Posterior cingulate gyrus (tissue), 11 donors: ENCODE measurements around the gene PRSS33.

Experiments
- DNase-seq, 10 donors: peaks; one replicate each; pipeline versions ENCODE4 v3.0.0 to v3.0.0-alpha.2; 2020 to 2021; ENCODE audit warnings: mixed read lengths in 3 of 10
- intact Hi-C: fragments of 100-400 bp; cut with DNase I; formaldehyde crosslinking; loops from one replicate; pipeline ENCODE4 v1.15.1; 2023

The PRSS33 gene

GRCh38 chr16:2803545-2804195, 16.3 kb upstream of the PRSS33 start:
- DNase-seq, result no peak
- intact Hi-C loops, result no loop called here

DNA sequence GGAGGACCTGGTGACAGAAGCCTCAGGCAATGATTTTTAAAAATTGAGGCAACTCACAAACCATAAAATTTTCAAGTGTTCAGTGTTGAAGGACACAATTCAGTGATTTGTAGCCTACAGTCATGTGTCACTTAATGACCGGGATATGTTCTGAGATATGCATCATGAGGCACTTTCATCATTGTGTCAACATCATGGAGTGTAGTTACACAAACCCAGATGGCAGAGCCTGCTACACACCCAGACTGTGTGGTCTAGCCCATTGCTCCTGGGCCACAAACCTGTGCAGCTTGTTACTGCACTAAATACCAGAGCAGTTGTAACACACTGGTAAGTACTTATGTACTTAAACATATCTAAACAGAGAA, 12.5 kb upstream of the PRSS33 start:
- DNase-seq, result peak in 1 of 10 donors; percentile 21
- intact Hi-C loops, result no loop called here

- DNase-seq, result peak in 2 of 10 donors; percentile 44 to 55
- intact Hi-C loops, result no loop called here
Measured at GRCh38 chr16:2799205-2799858, 12.0 kb upstream of the PRSS33 start.

GRCh38 chr16:2798723-2799204, 11.4 kb upstream of the PRSS33 start:
- DNase-seq, result peak in 1 of 10 donors; percentile 51
- intact Hi-C loops, result no loop called here

GRCh38 chr16:2795395-2796143, 8.2 kb upstream of the PRSS33 start:
- intact Hi-C loops, result no loop called here
- DNase-seq, result peak in 1 of 10 donors; percentile 6

DNA sequence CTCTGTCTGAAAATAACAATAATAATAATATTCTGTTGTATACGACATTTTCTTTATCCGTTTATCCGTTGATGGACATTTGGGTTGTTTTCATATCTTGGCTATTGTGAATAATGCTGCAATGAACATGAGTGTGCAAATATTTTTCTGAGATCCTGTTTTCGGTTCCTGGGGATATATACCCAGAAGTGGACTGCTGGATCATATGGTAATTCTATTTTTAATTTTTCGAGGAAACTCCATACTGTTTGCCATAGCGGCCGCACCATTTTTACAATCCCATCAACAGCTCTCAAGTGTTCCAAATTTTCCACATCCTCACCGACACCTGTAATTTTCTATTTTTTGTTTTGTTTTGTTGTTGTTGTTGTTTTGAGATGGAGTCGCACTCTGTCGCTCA, 5.6 kb upstream of the PRSS33 start:
- intact Hi-C loops, result no loop called here
- peak in 1 of 10 donors; percentile 5 for DNase-seq

GRCh38 chr16:2791174-2791573, 3.8 kb upstream of the PRSS33 start:
- DNase-seq, result peak in 2 of 10 donors; percentile 20 to 50

DNA sequence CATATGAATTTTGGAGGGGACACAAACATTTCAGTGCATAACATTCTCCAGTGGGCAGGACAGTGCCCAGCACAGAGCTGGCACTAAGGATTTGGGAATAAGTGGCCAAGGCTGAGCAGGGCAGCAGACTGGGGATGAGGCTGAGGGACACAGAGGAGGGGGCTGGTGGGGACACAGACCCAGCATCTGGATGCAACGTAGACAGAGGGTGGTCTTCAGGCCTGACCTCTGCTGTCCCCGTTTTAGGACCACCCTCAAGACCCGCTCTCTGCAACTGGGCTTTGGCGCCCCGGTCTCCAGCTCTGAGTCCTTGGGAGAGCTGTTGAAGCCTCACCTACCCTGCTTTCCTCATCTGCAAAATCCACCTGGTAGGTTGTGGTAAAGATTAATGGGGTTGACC, 3.3 kb upstream of the PRSS33 start:
- intact Hi-C loops, result no loop called here
- DNase-seq, result peak in 2 of 10 donors; percentile 18 to 49

More at GRCh38 chr16:2791174-2791573, 3.8 kb upstream of the PRSS33 start:
- intact Hi-C loops, result no loop called here

DNA sequence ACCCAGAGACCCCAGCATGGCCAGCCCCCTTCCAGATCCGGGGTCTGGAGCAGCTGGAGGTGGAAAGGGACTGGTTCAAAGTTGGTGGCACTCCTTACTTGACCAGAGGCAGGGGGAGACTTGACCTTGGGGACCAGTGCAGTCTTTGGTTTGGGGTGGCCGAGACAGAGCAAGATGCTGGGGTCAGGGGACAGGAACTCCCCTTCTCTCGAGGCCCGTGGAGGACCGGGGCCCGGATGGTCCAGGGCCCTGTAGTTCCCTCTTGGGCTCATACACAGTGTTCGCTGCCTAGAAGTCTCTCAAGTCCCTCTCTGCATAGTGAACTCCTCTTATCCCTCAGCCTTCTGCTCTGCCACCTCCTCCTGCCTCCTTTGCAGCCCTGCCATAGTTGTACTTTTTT, 601 bp upstream of the PRSS33 start:
- DNase-seq, result peak in 2 of 10 donors; percentile 6 to 61
- intact Hi-C loops, result no loop called here

DNA sequence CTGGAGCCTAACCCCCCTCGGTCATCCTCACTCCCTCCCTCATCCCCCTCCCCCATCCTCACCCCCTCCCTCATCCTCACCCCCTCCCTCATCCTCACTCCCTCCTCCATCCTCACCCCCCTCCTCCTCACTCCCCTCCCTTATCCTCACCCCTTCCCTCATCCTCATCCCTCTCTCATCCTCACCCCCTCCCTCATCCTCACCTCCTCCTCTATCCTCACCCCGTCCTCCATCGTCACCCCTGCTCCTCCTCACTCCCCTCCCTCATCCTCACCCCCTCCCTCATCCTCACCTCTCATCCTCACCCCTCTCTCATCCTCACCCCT, 571 bp downstream of the PRSS33 start:
- no peak for DNase-seq
- intact Hi-C loops, result no loop called here

GRCh38 chr16:2786061-2786825, 1.1 kb downstream of the PRSS33 start:
- DNase-seq, result peak in 2 of 10 donors; percentile 4 to 45
- intact Hi-C loops, result no loop called here

DNA sequence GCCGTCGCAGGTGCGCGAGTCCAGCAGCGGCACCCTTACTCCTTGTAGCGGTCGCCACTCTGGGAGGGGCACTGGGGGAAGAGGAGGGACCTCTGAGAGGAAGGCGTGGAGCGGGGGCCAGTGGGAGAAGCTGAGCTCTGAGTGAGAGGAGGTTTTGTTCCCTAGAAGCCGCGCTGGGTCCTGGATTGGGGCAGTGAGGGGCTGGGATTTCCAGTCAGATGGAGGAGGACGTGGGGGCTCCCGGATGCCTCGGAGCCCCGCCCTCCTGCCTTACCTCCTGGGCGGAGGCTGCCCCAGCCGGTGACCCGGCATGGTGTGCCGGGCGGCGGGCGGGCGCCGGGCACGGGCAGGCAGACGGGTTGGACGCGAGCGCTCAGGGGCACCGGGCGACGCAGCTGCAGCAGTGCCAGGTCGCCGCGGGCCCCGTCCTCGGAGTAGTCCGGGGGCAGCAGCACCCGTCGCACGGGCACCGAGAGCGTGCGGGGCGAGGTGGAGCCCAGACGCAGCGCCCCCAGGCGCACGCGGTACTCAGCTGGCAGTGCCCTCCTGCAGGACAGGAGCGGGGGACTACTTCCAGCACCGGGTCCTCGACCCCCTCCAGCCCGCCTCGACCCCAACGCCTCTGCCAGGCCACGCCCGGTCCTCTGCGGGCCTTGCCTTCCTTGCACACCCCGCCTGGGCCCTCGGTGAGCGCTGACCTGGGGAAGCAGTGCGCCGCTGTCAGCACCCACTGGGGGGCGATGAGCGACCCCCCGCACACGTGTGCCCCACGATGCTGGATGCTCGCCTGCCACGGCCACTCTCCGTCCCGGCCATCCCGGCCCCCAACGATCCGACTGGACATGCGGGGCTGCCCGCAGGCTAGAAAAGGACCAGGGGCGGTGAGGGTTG, 2.0 kb downstream of the PRSS33 start:
- peak in 4 of 10 donors; percentile 4 to 77 (median 42) for DNase-seq
- intact Hi-C loops, result no loop called here

DNA sequence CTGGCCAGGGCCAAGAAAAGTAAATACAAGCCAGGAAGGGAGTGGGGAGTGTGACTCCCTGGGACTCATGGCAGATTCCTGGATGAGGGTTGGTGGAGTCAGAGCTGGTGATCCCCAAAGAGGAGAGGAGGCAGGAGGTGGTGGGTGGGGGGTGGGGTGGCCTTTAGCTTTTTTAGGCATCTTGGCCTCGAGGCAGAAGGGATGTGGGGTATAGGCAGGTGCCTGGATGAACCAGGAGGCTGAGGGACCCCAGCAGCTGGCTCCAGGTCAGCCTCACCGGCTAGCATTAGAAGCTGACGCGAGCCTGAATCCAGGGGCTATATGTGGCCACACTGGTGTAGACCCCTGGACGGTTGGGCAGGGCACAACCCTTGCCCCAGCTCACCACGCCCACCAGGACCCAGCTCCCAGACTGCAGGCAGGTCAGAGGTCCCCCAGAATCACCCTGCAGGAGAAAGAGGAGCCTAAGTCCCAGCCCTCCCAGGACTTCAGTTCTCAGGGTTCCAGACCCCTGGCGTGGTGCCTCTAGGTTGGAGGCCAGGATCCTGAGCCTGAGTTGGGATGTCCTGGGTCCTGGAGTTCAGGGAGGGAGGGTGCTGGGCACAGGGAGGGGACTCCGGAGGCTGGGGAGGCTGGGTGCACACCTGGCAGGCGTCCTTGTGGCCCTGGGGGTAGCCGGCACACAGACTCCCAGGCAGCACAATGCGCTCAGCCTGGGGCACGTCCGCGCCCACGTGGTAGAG, 2.8 kb downstream of the PRSS33 start:
- intact Hi-C loops, result no loop called here
- DNase-seq, result peak in 3 of 10 donors; percentile 7 to 67 (median 60)

GRCh38 chr16:2783581-2784357, 3.6 kb downstream of the PRSS33 start:
- DNase-seq, result peak in 4 of 10 donors; percentile 7 to 63 (median 56)
- intact Hi-C loops, result no loop called here

- intact Hi-C loops, result no loop called here
- peak in 4 of 10 donors; percentile 7 to 78 (median 52) for DNase-seq
Measured at GRCh38 chr16:2782583-2783351, 4.6 kb downstream of the PRSS33 start.

- intact Hi-C loops, result loop anchor here (5.0 kb wide), 2 partner anchors 87 to 102 kb away; partner anchors contain the start of gene FLYWCH2
- peak in 3 of 10 donors; percentile 8 to 47 (median 32) for DNase-seq
Measured at GRCh38 chr16:2779978-2780898, 7.1 kb downstream of the PRSS33 start.
